Testis (tissue), 2 donors: ENCODE measurements around the gene C7.

Source experiments
- POLR2A ChIP-seq: fragments of 450-650 bp; IDR thresholded peaks from one replicate; pipeline ENCODE4 v1.6.1; 2017; ENCODE audit warnings: antibody characterized with exemption, mild to moderate bottlenecking, moderate library complexity
- TF ChIP-seq, protein P1 (sequence below), 3 experiments: fragments of 450-650 bp in 2 of 3; fragments of 200-600 bp in 1 of 3; sonication (generic) in 1 of 3; IDR thresholded peaks; one replicate each; pipeline ENCODE4 v1.5.1; 2016 to 2019; ENCODE audit warnings: antibody characterized with exemption in 3 of 3, mild to moderate bottlenecking in 2 of 3, moderate library complexity in 1 of 3

DNA sequence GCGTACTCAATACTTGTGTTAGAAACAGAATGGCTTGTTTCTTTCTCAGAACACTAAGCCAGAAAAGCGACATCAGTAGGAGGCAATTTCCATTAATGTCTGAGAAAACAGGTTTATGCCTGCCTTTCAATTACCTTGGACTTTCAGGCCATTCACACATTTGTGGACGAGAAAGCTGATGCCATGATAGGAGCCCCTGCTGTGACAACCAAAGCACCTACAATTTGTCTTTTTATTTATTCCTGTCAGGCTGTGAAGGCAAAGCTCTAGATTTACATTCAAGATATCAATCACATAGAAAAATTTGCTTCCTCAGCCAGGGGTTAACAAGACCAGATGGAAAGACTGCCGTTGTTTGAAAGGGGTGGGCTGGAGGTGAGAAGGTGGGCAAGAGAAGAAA is 76.2 kb downstream of the C7 start:
- TF ChIP-seq, protein P1, sequence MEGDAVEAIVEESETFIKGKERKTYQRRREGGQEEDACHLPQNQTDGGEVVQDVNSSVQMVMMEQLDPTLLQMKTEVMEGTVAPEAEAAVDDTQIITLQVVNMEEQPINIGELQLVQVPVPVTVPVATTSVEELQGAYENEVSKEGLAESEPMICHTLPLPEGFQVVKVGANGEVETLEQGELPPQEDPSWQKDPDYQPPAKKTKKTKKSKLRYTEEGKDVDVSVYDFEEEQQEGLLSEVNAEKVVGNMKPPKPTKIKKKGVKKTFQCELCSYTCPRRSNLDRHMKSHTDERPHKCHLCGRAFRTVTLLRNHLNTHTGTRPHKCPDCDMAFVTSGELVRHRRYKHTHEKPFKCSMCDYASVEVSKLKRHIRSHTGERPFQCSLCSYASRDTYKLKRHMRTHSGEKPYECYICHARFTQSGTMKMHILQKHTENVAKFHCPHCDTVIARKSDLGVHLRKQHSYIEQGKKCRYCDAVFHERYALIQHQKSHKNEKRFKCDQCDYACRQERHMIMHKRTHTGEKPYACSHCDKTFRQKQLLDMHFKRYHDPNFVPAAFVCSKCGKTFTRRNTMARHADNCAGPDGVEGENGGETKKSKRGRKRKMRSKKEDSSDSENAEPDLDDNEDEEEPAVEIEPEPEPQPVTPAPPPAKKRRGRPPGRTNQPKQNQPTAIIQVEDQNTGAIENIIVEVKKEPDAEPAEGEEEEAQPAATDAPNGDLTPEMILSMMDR (IDR thresholded peaks at IDR 0.05) = no peak
- no peak for TF ChIP-seq POLR2A
